HEK293 (cell line): ENCODE measurements around the gene LBX1.

Source experiments
- CTCF ChIA-PET: fragments of 350-600 bp; formaldehyde crosslinking; extraction: SDS; loops from one replicate; lab custom pipeline; 2021; ENCODE audit warnings: antibody characterized with exemption; lab: Yijun Ruan, JAX
- POLR2A ChIA-PET: fragments of 300-600 bp; formaldehyde crosslinking; extraction: SDS; loops from one replicate; lab custom pipeline; 2020; ENCODE audit warnings: antibody characterized with exemption, inconsistent platforms; lab: Yijun Ruan, JAX
- H3K27ac ChIP-seq: fragments of 200-500 bp; sonication (Bioruptor generic); 2 replicates; pipeline ENCODE4 v1.5.1; 2014; ENCODE audit warnings: low read depth, low read length, control low read depth, inconsistent platforms; ENCODE audit errors: extremely low read depth
- H3K36me3 ChIP-seq, 2 experiments: fragments of 200-500 bp in 1 of 2; sonication (Bioruptor generic) in 1 of 2; 1 replicate in 1 of 2; 2 replicates in 1 of 2; pipeline ENCODE4 v1.5.1; 2014 to 2017; ENCODE audit warnings: inconsistent platforms in 2 of 2, low read length in 2 of 2; ENCODE audit not compliant: control insufficient read depth in 2 of 2, insufficient read depth in 1 of 2
- H3K4me1 ChIP-seq: fragments of 200-500 bp; sonication (Bioruptor generic); 2 replicates; pipeline ENCODE4 v1.5.1; 2014; ENCODE audit warnings: mild to moderate bottlenecking, low read length, inconsistent platforms; ENCODE audit not compliant: control insufficient read depth, insufficient read depth
- H3K4me3 ChIP-seq: 2 replicates; pipeline ENCODE4 v1.5.1; 2011; ENCODE audit warnings: low read depth, mild to moderate bottlenecking, control low read depth, low read length, moderate library complexity
- H3K9me3 ChIP-seq: fragments of 200-500 bp; sonication (Bioruptor generic); 2 replicates; pipeline ENCODE4 v1.5.1; 2014; ENCODE audit warnings: low read depth, low read length, inconsistent platforms; ENCODE audit not compliant: control insufficient read depth, insufficient read depth
- AEBP2 ChIP-seq: fragments of 450-650 bp; formaldehyde crosslinking; IDR thresholded peaks from 2 replicates; pipeline ENCODE4 v1.5.1; 2016; ENCODE audit warnings: missing biosample characterization, missing genetic modification characterization, borderline replicate concordance
- INSM2 ChIP-seq: fragments of 450-650 bp; formaldehyde crosslinking; IDR thresholded peaks from 2 replicates; pipeline ENCODE4 v1.5.1; 2016; ENCODE audit warnings: missing biosample characterization, missing genetic modification characterization
- KLF17 ChIP-seq: fragments of 450-650 bp; formaldehyde crosslinking; IDR thresholded peaks from 2 replicates; pipeline ENCODE4 v1.5.1; 2016; ENCODE audit warnings: missing biosample characterization, missing genetic modification characterization
- OVOL3 ChIP-seq: fragments of 450-650 bp; formaldehyde crosslinking; IDR thresholded peaks from 2 replicates; pipeline ENCODE4 v1.5.1; 2016; ENCODE audit warnings: missing biosample characterization, missing genetic modification characterization
- PRDM1 ChIP-seq: fragments of 450-650 bp; formaldehyde crosslinking; IDR thresholded peaks from 2 replicates; pipeline ENCODE4; 2016; ENCODE audit warnings: missing biosample characterization, missing genetic modification characterization
- SALL2 ChIP-seq: fragments of 450-650 bp; formaldehyde crosslinking; IDR thresholded peaks from 2 replicates; pipeline ENCODE4 v1.5.0; 2017; ENCODE audit warnings: missing biosample characterization, mild to moderate bottlenecking, missing genetic modification characterization, borderline replicate concordance
- TCF7L2 ChIP-seq: IDR thresholded peaks from 2 replicates; pipeline ENCODE4 v1.6.1; 2011; ENCODE audit warnings: low read depth, mild to moderate bottlenecking, inconsistent platforms, low read length, moderate library complexity, borderline replicate concordance
- YY1 ChIP-seq: fragments of 450-650 bp; formaldehyde crosslinking; IDR thresholded peaks from 2 replicates; pipeline ENCODE4 v1.5.1; 2018; ENCODE audit warnings: missing biosample characterization, missing genetic modification characterization
- ZBTB7A ChIP-seq: fragments of 450-650 bp; formaldehyde crosslinking; IDR thresholded peaks from 2 replicates; pipeline ENCODE4 v1.5.1; 2016; ENCODE audit warnings: low read depth, missing biosample characterization, missing genetic modification characterization
- ZBTB8A ChIP-seq: fragments of 450-650 bp; formaldehyde crosslinking; IDR thresholded peaks from 2 replicates; pipeline ENCODE4 v1.5.1; 2016; ENCODE audit warnings: missing biosample characterization, missing genetic modification characterization
- ZNF132 ChIP-seq: fragments of 450-650 bp; formaldehyde crosslinking; IDR thresholded peaks from 2 replicates; pipeline ENCODE4 v1.5.1; 2017; ENCODE audit warnings: missing biosample characterization, missing genetic modification characterization, borderline replicate concordance
- ZNF19 ChIP-seq: fragments of 450-650 bp; formaldehyde crosslinking; IDR thresholded peaks from 2 replicates; pipeline ENCODE4; 2016; ENCODE audit warnings: missing biosample characterization, missing genetic modification characterization, low read depth
- ZNF350 ChIP-seq: fragments of 450-650 bp; formaldehyde crosslinking; IDR thresholded peaks from 2 replicates; pipeline ENCODE4 v1.5.0; 2017; ENCODE audit warnings: missing biosample characterization, mild to moderate bottlenecking, missing genetic modification characterization
- ZNF354C ChIP-seq: fragments of 450-650 bp; formaldehyde crosslinking; IDR thresholded peaks from 2 replicates; pipeline ENCODE4 v1.5.1; 2016; ENCODE audit warnings: missing biosample characterization, missing genetic modification characterization, low read depth, borderline replicate concordance
- ZNF362 ChIP-seq: fragments of 450-650 bp; formaldehyde crosslinking; IDR thresholded peaks from 2 replicates; pipeline ENCODE4 v1.5.1; 2016; ENCODE audit warnings: missing biosample characterization, missing genetic modification characterization
- ZNF394 ChIP-seq: fragments of 450-650 bp; formaldehyde crosslinking; IDR thresholded peaks from 2 replicates; pipeline ENCODE4 v1.5.1; 2016; ENCODE audit warnings: missing biosample characterization, missing genetic modification characterization, mild to moderate bottlenecking, moderate library complexity, borderline replicate concordance
- ZNF514 ChIP-seq: fragments of 450-650 bp; formaldehyde crosslinking; IDR thresholded peaks from 2 replicates; pipeline ENCODE4 v1.5.1; 2016; ENCODE audit warnings: missing biosample characterization, missing genetic modification characterization
- ZNF596 ChIP-seq: fragments of 450-650 bp; IDR thresholded peaks from 2 replicates; pipeline ENCODE4 v1.5.0; 2018; ENCODE audit warnings: missing biosample characterization, mild to moderate bottlenecking, missing genetic modification characterization, moderate library complexity
- ZNF623 ChIP-seq: fragments of 450-650 bp; formaldehyde crosslinking; IDR thresholded peaks from 2 replicates; pipeline ENCODE4 v1.5.1; 2016; ENCODE audit warnings: missing biosample characterization, missing genetic modification characterization
- ZXDB ChIP-seq: fragments of 450-650 bp; formaldehyde crosslinking; IDR thresholded peaks from 2 replicates; pipeline ENCODE4 v1.5.1; 2016; ENCODE audit warnings: missing biosample characterization, missing genetic modification characterization

The LBX1 gene

DNA sequence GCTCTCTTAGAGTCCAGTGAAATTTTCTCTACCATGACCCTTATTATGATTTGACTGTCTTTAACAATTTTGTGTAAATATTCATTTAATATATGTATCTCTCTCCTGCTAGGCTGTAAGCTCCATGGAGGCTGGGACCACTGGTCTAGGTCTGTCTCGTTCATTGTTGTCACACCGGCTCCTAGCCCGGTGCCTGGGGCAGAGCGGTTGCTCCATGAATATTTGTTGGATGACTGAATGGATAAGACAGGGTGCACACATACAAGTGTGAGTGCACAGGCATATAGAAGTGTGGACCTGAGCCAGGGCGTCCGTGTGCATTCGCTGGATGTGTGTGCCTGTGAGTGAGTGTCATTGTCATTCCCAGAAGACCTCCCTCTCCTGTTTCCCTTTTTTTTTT lies 20.9 kb upstream of the LBX1 start (continued):
- no peak for TF ChIP-seq ZNF19
- no peak for TF ChIP-seq ZNF362 (tag by site-specific recombination)
- no peak for TF ChIP-seq ZNF514
- no peak for TF ChIP-seq ZNF394 (tag by site-specific recombination)
- TF ChIP-seq SALL2 (tag by site-specific recombination): no peak
- no peak for TF ChIP-seq INSM2 (tag by site-specific recombination)
- no peak for TF ChIP-seq ZNF623
- TF ChIP-seq ZNF354C (tag by site-specific recombination): no peak

DNA sequence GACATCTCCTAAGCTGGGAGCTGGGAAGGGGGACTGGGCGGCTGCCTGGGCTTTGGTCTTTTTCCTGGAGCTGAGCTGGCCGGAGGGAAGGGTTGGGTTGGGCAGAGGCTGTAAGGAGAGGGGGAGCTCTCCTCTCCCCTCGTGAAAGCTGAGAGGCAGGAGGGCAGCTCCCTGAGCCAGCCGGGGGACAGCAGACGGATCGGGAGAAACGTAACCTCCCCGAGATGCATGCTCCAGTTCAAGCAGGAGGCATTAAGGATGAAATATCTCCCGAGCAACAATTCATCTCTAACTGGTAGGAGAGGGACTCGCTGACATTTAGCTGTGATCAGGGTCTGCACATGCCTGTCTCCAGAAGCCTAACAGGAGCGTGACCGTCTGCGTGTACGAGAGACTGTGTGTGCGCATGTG lies 19.9 kb upstream of the LBX1 start:
- H3K4me1 ChIP-seq: no peaks in the 10 kb centered on the region
- H3K4me3 ChIP-seq: no peak overlapping the region
- no peak for TF ChIP-seq ZNF596 (tag by site-specific recombination)
- TF ChIP-seq YY1 (tag by site-specific recombination): no peak
- no peak for TF ChIP-seq ZNF350 (tag by site-specific recombination)
- no peak for TF ChIP-seq ZNF132
- no peak for TF ChIP-seq ZBTB7A (tag by site-specific recombination)
- no peak for TF ChIP-seq ZXDB (tag by site-specific recombination)
- no peak for TF ChIP-seq AEBP2 (tag by site-specific recombination)
- H3K9me3 ChIP-seq: no peaks in the 10 kb centered on the region
- POLR2A ChIA-PET: no interaction called here
- no peaks in the 10 kb centered on the region for H3K36me3 ChIP-seq
- H3K27ac ChIP-seq: no peak overlapping the region
- CTCF ChIA-PET: interaction anchor here (1.0 kb wide), 1 partner anchor 35 kb away, joined by 3 read pairs; no protein-coding TSS in a partner anchor

- POLR2A ChIA-PET: no interaction called here
- CTCF ChIA-PET: no interaction called here
- H3K4me3 ChIP-seq: no peak overlapping the region
- no peak for TF ChIP-seq KLF17 (tag by site-specific recombination)
- TF ChIP-seq TCF7L2: no peak
- no peak for TF ChIP-seq OVOL3 (tag by site-specific recombination)
- no peak for TF ChIP-seq ZBTB8A
- TF ChIP-seq PRDM1 (tag by site-specific recombination): peak; percentile 91
- no peaks in the 10 kb centered on the region for H3K9me3 ChIP-seq
- no peak overlapping the region for H3K27ac ChIP-seq
- H3K36me3 ChIP-seq: no peaks in the 10 kb centered on the region
- no peaks in the 10 kb centered on the region for H3K4me1 ChIP-seq
These were observed 17.4 kb upstream of the LBX1 start for GRCh38 chr10:101246639-101247038.
